Measurements from ENCODE around the gene AGPS. TPM values are rescaled to one million over a fixed set of nuclear protein-coding genes. Genes with fewer than 3 reads are reported as not detected.

Gene AGPS
- polyA plus RNA-seq, 2 donors: 3.7 to 6.4 TPM

DNA sequence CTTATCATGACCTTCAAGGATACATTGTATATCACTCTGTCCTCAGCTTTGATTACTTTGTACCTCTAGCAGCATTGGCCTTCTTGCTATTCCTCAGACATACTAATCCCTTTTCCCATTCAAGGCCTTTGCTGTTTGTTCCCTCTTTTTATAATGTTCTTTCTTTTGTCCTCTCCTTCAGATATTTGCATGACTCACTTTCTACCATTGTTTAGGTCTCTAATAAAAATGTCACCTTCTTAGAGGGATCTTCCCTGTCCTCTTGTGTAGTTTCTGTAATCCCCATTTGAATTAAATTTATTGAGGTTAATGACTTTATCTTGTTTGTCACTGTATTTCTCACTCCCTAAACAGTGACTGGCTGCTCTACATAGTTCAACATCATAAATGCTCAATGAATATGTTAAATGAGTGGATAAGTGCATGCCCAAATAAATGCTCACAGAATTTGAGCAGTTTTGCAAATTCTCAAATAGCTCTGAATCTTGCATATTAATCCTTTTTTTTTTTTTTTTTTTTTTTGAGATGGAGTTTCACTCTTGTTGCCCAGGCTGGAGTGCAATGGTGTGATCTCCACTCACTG, 135.9 kb downstream of the AGPS start:
- no peaks in the 10 kb centered on the region for H3K27me3 ChIP-seq (ENCODE audit: control insufficient read depth in 1 of 2, insufficient read depth in 2 of 2, low read length in 2 of 2)
- no peak overlapping the region for H3K27ac ChIP-seq (ENCODE audit: low read depth in 2 of 2, low read length in 1 of 2)
- no peak overlapping the region for H3K4me3 ChIP-seq (ENCODE audit: low read depth in 1 of 2, low read length in 2 of 2)
- H3K9me3 ChIP-seq (ENCODE audit: control insufficient read depth in 2 of 2, insufficient read depth in 1 of 2, low read depth in 1 of 2, low read length in 1 of 2): no peaks in the 10 kb centered on the region
- peaks cover 0 to 2% of the 10 kb centered on the region in 2 donors for H3K36me3 ChIP-seq (ENCODE audit: control insufficient read depth in 2 of 2, insufficient read depth in 2 of 2, low read length in 1 of 2)
- no peaks in the 10 kb centered on the region for H3K4me1 ChIP-seq (ENCODE audit: control insufficient read depth in 2 of 2, insufficient read depth in 2 of 2, low read length in 1 of 2)

DNA sequence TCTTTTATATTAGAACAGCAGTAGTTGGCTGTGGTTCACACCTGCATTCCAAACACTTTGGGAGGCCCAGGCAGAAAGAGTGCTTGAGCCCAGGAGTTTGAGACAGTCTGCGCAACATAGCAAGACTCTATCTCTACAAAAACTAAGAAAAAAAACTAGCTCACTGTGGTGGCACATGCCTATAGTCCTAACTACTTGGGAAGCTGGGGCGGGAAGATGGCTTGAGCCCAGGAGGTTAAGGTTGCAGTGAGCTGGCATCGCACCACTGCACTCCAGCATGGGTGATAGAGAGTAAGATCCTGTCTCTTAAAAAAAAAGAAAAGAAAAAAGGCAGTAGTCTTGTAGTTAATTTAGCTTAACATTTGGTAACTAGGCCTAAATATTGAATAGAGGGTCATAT, 136.6 kb downstream of the AGPS start:
- H3K27me3 ChIP-seq (ENCODE audit: control insufficient read depth in 1 of 2, insufficient read depth in 2 of 2, low read length in 2 of 2): no peaks in the 10 kb centered on the region
- H3K4me1 ChIP-seq (ENCODE audit: control insufficient read depth in 2 of 2, insufficient read depth in 2 of 2, low read length in 1 of 2): no peaks in the 10 kb centered on the region
- H3K27ac ChIP-seq (ENCODE audit: low read depth in 2 of 2, low read length in 1 of 2): no peak overlapping the region
- H3K9me3 ChIP-seq (ENCODE audit: control insufficient read depth in 2 of 2, insufficient read depth in 1 of 2, low read depth in 1 of 2, low read length in 1 of 2): no peaks in the 10 kb centered on the region
- H3K4me3 ChIP-seq (ENCODE audit: low read depth in 1 of 2, low read length in 2 of 2): no peak overlapping the region
- H3K36me3 ChIP-seq (ENCODE audit: control insufficient read depth in 2 of 2, insufficient read depth in 2 of 2, low read length in 1 of 2): no peaks in the 10 kb centered on the region
- 97 to 98% methylated on average over 3 of the region's 3 CpGs for WGBS, 2 donors

DNA sequence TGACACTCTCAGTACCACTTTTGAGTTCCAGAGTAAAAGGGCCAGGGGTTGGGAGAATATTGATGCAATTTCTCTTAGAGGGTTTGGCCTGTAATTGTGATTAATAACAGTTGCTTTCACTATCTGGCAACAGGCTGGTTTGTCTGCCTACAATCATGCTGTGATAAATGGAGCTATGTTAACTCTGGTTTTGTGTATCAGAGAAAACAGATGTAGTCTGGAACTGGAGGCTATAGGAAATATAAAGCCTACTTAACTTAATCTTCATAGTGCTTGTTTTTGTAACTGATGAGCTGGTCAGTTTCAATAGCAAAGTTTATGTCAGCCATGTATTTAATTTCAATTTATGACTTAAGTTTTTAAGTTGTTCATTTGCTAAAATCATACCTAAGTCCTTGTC, 138.0 kb downstream of the AGPS start:
- no peaks in the 10 kb centered on the region for H3K36me3 ChIP-seq (ENCODE audit: control insufficient read depth in 2 of 2, insufficient read depth in 2 of 2, low read length in 1 of 2)
- H3K27ac ChIP-seq (ENCODE audit: low read depth in 2 of 2, low read length in 1 of 2): no peak overlapping the region
- H3K4me1 ChIP-seq (ENCODE audit: control insufficient read depth in 2 of 2, insufficient read depth in 2 of 2, low read length in 1 of 2): no peaks in the 10 kb centered on the region
- H3K4me3 ChIP-seq (ENCODE audit: low read depth in 1 of 2, low read length in 2 of 2): no peak overlapping the region
- H3K9me3 ChIP-seq (ENCODE audit: control insufficient read depth in 2 of 2, insufficient read depth in 1 of 2, low read depth in 1 of 2, low read length in 1 of 2): no peaks in the 10 kb centered on the region
- no peaks in the 10 kb centered on the region for H3K27me3 ChIP-seq (ENCODE audit: control insufficient read depth in 1 of 2, insufficient read depth in 2 of 2, low read length in 2 of 2)

DNA sequence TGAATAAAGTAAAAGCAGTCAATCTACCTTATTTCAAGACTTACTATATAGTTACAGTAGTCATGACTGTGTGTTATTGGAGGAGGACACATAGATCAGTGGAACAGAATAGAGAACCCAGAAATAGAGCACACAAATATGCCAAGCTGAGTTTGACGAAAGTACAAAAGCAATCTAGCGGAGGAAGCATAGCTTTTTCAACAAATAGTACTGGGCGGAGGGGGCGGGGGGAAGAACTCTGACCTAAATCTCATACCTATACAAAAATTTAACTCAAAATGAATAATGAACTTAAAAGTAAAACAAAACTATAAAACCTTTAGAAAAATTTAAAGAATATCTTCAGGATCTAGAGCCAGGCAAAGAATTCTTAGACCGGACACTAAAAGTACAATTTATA, 139.1 kb downstream of the AGPS start:
- H3K9me3 ChIP-seq (ENCODE audit: control insufficient read depth in 2 of 2, insufficient read depth in 1 of 2, low read depth in 1 of 2, low read length in 1 of 2): no peaks in the 10 kb centered on the region
- H3K27me3 ChIP-seq (ENCODE audit: control insufficient read depth in 1 of 2, insufficient read depth in 2 of 2, low read length in 2 of 2): no peaks in the 10 kb centered on the region
- no peaks in the 10 kb centered on the region for H3K36me3 ChIP-seq (ENCODE audit: control insufficient read depth in 2 of 2, insufficient read depth in 2 of 2, low read length in 1 of 2)
- 98 to 99% methylated on average over 5 of the region's 5 CpGs for WGBS, 2 donors
- no peak overlapping the region for H3K27ac ChIP-seq (ENCODE audit: low read depth in 2 of 2, low read length in 1 of 2)
- no peak overlapping the region for H3K4me3 ChIP-seq (ENCODE audit: low read depth in 1 of 2, low read length in 2 of 2)
- no peaks in the 10 kb centered on the region for H3K4me1 ChIP-seq (ENCODE audit: control insufficient read depth in 2 of 2, insufficient read depth in 2 of 2, low read length in 1 of 2)

DNA sequence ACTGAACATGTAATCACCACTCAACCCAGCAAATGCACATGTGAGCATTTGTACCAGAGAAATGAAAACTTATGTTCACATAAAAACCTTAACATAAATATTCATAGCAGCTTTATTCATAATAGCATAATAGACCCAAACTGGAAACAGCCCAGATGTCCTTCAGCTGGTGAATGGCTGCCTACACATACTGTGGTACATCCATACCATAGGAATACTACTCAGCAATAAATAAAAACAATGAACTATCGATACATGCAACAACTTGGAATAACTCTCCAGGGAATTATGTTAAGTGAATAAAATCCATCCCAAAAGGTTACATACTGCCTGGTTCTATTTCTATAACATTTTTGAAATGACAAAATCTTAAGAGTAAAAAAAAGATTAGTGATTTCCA, 140.0 kb downstream of the AGPS start:
- Histone ChIP-seq H3K4me3 (ENCODE audit: low read depth in 1 of 2, low read length in 2 of 2) (no peak overlapping the region), H3K4me1 (ENCODE audit: control insufficient read depth in 2 of 2, insufficient read depth in 2 of 2, low read length in 1 of 2) (no peaks in the 10 kb centered on the region)
- WGBS, 2 donors: 97 to 99% methylated on average over 1 of the region's 1 CpG

DNA sequence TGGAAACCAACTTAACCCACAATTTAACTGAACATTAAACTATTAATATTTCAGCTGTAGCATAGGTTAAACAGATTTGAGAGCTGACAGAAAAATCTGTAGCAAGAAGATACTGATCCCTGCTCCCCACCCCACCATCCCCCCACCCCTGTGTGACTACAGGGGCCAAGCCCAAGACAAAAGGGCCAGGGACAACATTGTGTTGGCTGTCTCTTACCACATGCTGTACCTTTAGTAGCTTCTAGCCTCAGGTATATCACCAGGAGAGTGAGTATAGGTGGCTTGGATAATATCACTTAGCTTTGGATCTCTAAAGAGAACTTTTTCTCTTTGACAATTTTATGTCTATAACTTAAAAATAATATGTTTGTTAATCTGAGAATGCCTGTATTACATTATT, 140.7 kb downstream of the AGPS start:
- H3K36me3 ChIP-seq (ENCODE audit: control insufficient read depth in 2 of 2, insufficient read depth in 2 of 2, low read length in 1 of 2): no peaks in the 10 kb centered on the region
- H3K27me3 ChIP-seq (ENCODE audit: control insufficient read depth in 1 of 2, insufficient read depth in 2 of 2, low read length in 2 of 2): no peaks in the 10 kb centered on the region
- H3K27ac ChIP-seq (ENCODE audit: low read depth in 2 of 2, low read length in 1 of 2): no peak overlapping the region
- no peaks in the 10 kb centered on the region for H3K9me3 ChIP-seq (ENCODE audit: control insufficient read depth in 2 of 2, insufficient read depth in 1 of 2, low read depth in 1 of 2, low read length in 1 of 2)
- no peak overlapping the region for H3K4me3 ChIP-seq (ENCODE audit: low read depth in 1 of 2, low read length in 2 of 2)
- no peaks in the 10 kb centered on the region for H3K4me1 ChIP-seq (ENCODE audit: control insufficient read depth in 2 of 2, insufficient read depth in 2 of 2, low read length in 1 of 2)

More for the DNA sequence above, 140.0 kb downstream of the AGPS start:
- Histone ChIP-seq H3K36me3 (ENCODE audit: control insufficient read depth in 2 of 2, insufficient read depth in 2 of 2, low read length in 1 of 2) (no peaks in the 10 kb centered on the region), H3K27me3 (ENCODE audit: control insufficient read depth in 1 of 2, insufficient read depth in 2 of 2, low read length in 2 of 2) (no peaks in the 10 kb centered on the region), H3K27ac (ENCODE audit: low read depth in 2 of 2, low read length in 1 of 2) (no peak overlapping the region), H3K9me3 (ENCODE audit: control insufficient read depth in 2 of 2, insufficient read depth in 1 of 2, low read depth in 1 of 2, low read length in 1 of 2) (no peaks in the 10 kb centered on the region)

DNA sequence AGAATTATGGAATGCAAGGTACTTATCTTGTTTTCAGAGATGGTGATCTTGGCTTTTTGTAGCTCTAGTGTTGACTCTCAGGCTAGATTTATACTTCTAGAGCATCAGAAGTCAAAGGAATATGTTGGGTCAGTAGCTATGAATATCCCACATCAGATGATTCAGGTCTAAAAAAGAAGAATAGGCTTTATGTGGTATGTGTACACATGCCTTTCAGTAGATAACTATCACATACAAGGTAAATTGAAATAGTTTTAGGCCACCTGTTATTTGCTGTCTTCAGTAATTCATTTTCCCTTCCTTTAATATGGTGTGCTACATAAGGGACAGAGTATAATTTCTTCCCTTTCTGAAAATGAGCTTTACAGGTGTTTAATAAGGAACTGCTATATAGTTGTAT, 142.4 kb downstream of the AGPS start:
- no peaks in the 10 kb centered on the region for H3K27me3 ChIP-seq (ENCODE audit: control insufficient read depth in 1 of 2, insufficient read depth in 2 of 2, low read length in 2 of 2)
- H3K36me3 ChIP-seq (ENCODE audit: control insufficient read depth in 2 of 2, insufficient read depth in 2 of 2, low read length in 1 of 2): peaks cover 0 to 2% of the 10 kb centered on the region in 2 donors
- no peaks in the 10 kb centered on the region for H3K9me3 ChIP-seq (ENCODE audit: control insufficient read depth in 2 of 2, insufficient read depth in 1 of 2, low read depth in 1 of 2, low read length in 1 of 2)

DNA sequence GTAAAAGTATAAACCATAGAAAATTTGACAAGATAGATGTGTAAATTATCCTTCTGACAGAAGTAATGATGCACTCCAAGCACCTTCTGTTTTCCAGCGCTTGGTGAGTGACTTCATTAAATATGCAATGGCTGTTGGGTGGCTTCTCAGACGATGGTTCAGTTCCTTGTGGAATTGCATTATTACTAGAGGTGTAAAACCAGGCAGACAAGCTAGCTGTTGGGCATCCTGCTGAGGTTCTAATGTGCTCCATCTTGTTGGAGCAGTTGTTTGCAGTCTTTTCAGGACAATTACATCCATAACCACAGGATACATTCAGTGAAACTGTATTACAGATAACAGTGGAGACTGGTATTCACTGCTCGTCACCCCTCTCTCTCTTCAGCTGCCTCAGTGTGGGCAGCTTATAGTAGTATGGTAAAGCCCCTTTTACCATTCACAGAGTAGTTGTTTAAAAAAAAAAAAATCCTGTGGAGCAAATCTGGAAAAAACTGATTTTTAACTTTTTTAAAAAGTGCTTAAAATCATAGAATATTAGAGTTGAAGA, 143.5 kb downstream of the AGPS start:
- Histone ChIP-seq H3K27ac (ENCODE audit: low read depth in 2 of 2, low read length in 1 of 2) (no peak overlapping the region), H3K27me3 (ENCODE audit: control insufficient read depth in 1 of 2, insufficient read depth in 2 of 2, low read length in 2 of 2) (no peaks in the 10 kb centered on the region), H3K9me3 (ENCODE audit: control insufficient read depth in 2 of 2, insufficient read depth in 1 of 2, low read depth in 1 of 2, low read length in 1 of 2) (no peaks in the 10 kb centered on the region), H3K4me1 (ENCODE audit: control insufficient read depth in 2 of 2, insufficient read depth in 2 of 2, low read length in 1 of 2) (no peaks in the 10 kb centered on the region), H3K36me3 (ENCODE audit: control insufficient read depth in 2 of 2, insufficient read depth in 2 of 2, low read length in 1 of 2) (peaks cover 0 to 2% of the 10 kb centered on the region in 2 donors), H3K4me3 (ENCODE audit: low read depth in 1 of 2, low read length in 2 of 2) (no peak overlapping the region)
- 86% methylated on average over 3 of the region's 3 CpGs for WGBS, 2 donors

More for the DNA sequence above, 142.4 kb downstream of the AGPS start:
- no peak overlapping the region for H3K27ac ChIP-seq (ENCODE audit: low read depth in 2 of 2, low read length in 1 of 2)
- H3K4me1 ChIP-seq (ENCODE audit: control insufficient read depth in 2 of 2, insufficient read depth in 2 of 2, low read length in 1 of 2): no peaks in the 10 kb centered on the region
- no peak overlapping the region for H3K4me3 ChIP-seq (ENCODE audit: low read depth in 1 of 2, low read length in 2 of 2)

DNA sequence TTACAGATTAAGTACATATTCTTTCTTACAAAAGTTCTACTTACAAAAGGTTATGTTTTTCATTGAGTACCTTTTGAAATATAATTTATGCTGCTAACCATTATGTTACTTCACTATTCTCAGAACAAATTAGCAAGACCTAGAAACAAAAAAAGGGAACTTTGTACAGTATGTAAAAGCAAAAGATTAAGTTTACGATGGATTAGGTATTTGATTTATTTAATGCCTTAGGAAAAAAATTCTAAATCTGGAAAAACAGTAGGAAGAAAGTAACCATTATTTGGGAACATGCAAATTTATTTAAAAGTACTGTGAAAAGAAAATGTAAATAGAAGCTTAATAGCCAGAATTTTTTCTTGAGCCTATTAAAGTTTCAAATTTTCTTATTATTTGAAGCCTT, 144.6 kb downstream of the AGPS start:
- no peaks in the 10 kb centered on the region for H3K9me3 ChIP-seq (ENCODE audit: control insufficient read depth in 2 of 2, insufficient read depth in 1 of 2, low read depth in 1 of 2, low read length in 1 of 2)
- no peaks in the 10 kb centered on the region for H3K27me3 ChIP-seq (ENCODE audit: control insufficient read depth in 1 of 2, insufficient read depth in 2 of 2, low read length in 2 of 2)
- H3K27ac ChIP-seq (ENCODE audit: low read depth in 2 of 2, low read length in 1 of 2): no peak overlapping the region
- H3K36me3 ChIP-seq (ENCODE audit: control insufficient read depth in 2 of 2, insufficient read depth in 2 of 2, low read length in 1 of 2): peaks cover 0 to 2% of the 10 kb centered on the region in 2 donors
- H3K4me3 ChIP-seq (ENCODE audit: low read depth in 1 of 2, low read length in 2 of 2): no peak overlapping the region
- no peaks in the 10 kb centered on the region for H3K4me1 ChIP-seq (ENCODE audit: control insufficient read depth in 2 of 2, insufficient read depth in 2 of 2, low read length in 1 of 2)
- 96% methylated on average over 1 of the region's 1 CpG for WGBS, 2 donors

DNA sequence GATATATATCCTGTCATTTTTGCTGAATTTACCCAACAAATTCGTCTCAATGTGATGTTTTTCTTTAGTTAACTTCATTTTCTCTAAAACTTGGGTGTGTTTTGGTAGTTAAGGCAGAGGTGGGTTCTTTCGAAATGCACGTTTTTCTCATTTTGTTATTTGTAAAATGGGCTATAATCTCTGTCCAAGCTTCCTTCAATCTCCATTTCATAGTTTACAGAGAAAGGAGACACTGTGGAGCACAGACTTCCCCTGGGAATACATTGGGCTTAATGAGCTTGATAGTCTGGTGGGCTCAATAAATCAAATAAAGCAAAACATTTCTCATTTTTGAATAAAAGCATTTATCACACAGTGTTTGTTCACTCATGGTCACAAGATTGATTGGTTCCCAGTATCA, 145.1 kb downstream of the AGPS start:
- Histone ChIP-seq H3K4me1 (ENCODE audit: control insufficient read depth in 2 of 2, insufficient read depth in 2 of 2, low read length in 1 of 2) (no peaks in the 10 kb centered on the region), H3K27ac (ENCODE audit: low read depth in 2 of 2, low read length in 1 of 2) (no peak overlapping the region), H3K36me3 (ENCODE audit: control insufficient read depth in 2 of 2, insufficient read depth in 2 of 2, low read length in 1 of 2) (peaks cover 0 to 2% of the 10 kb centered on the region in 2 donors), H3K4me3 (ENCODE audit: low read depth in 1 of 2, low read length in 2 of 2) (no peak overlapping the region), H3K27me3 (ENCODE audit: control insufficient read depth in 1 of 2, insufficient read depth in 2 of 2, low read length in 2 of 2) (no peaks in the 10 kb centered on the region), H3K9me3 (ENCODE audit: control insufficient read depth in 2 of 2, insufficient read depth in 1 of 2, low read depth in 1 of 2, low read length in 1 of 2) (no peaks in the 10 kb centered on the region)
- WGBS, 2 donors: 57 to 62% methylated on average over 3 of the region's 3 CpGs
